ENCODE measurements around the gene MYO1H. TPM values are rescaled to one million over a fixed set of nuclear protein-coding genes. Genes with fewer than 3 reads are reported as not detected.

MYO1H gene
- total RNA-seq, 1 experiment from 2014 or later = 0.26 TPM

DNA sequence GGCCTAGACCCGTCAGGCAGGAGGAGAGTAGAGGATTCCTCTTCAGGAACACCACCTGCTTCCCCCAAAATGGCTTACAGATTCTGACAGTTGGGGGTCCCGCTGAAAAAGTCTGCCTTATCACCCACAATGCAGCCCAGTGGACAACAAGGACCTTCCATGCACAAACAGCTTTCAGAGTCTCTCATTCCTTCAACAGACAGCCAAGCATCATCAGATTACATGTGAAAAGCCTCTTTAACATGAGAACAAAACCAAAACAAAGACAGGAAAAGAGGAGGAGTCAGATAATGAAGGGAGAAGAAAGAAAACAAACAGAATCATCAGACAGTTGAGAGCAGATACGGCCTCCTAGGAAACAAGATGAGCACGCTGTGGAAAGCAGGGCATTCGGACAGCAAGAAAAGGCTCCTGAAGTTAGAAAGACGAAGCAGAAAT, 111.1 kb downstream of the MYO1H start:
- Histone ChIP-seq H4K20me1 (ENCODE audit: control insufficient read depth, insufficient read depth, insufficient read length) (peaks cover 2% of the 10 kb centered on the region), H2BK120ac (ENCODE audit: low read depth, low read length, poor library complexity, severe bottlenecking) (no peak overlapping the region), H4K91ac (ENCODE audit: insufficient read length, low read depth, low read length) (no peak overlapping the region), H3K23ac (ENCODE audit: insufficient read length, low read depth, low read length) (no peak overlapping the region), H4K8ac (replicated peaks; ENCODE audit: insufficient read length, low read depth, low read length) (no peak overlapping the region), H3K27ac (ENCODE audit: insufficient read length, low read depth, low read length) (peak overlapping the region; percentile 88), H4K5ac (ENCODE audit: insufficient read length, low read depth, low read length) (no peak overlapping the region), H3T11ph (ENCODE audit: low read length) (no peak overlapping the region), H2BK12ac (ENCODE audit: insufficient read length, low read depth, low read length) (no peak overlapping the region), H3K9ac (ENCODE audit: extremely low read depth, insufficient read length, low read length) (peak overlapping the region; percentile 51), H2BK5ac (ENCODE audit: insufficient read length, low read length) (peak overlapping the region; percentile 3), H3K23me2 (ENCODE audit: insufficient read length, low read depth, low read length, poor library complexity, severe bottlenecking) (no peaks in the 10 kb centered on the region), H3K4me1 (ENCODE audit: insufficient read depth, low read length) (peaks cover 36% of the 10 kb centered on the region; the same call in 1 of the 2 replicates), H2AFZ (ENCODE audit: low read length) (no peak overlapping the region), H3K4me2 (ENCODE audit: insufficient read depth, insufficient read length, low read length) (peak overlapping the region; percentile 34), H2BK15ac (ENCODE audit: low read depth, low read length) (no peak overlapping the region), H2BK20ac (ENCODE audit: low read depth, low read length, poor library complexity, severe bottlenecking) (no peak overlapping the region), H3K14ac (ENCODE audit: insufficient read depth, low read length) (peak overlapping the region; percentile 82), H3K56ac (ENCODE audit: insufficient read length, low read depth, low read length) (no peak overlapping the region), H3K18ac (ENCODE audit: insufficient read length, low read depth, low read length) (peak overlapping the region; percentile 63), H3K4ac (ENCODE audit: low read depth, low read length) (no peak overlapping the region; the same call in 1 of the 2 replicates), H3K79me2 (ENCODE audit: insufficient read depth, low read length) (peaks cover 5% of the 10 kb centered on the region; the same call in 1 of the 2 replicates), H3K9me3 (ENCODE audit: control insufficient read depth, low read depth, low read length) (no peaks in the 10 kb centered on the region), H3K27me3 (ENCODE audit: insufficient read depth, low read length) (no peaks in the 10 kb centered on the region), H2AK5ac (ENCODE audit: insufficient read length, low read length) (peak overlapping the region; percentile 1), H3K79me1 (ENCODE audit: insufficient read depth, low read depth, low read length, poor library complexity, severe bottlenecking) (peaks cover 6% of the 10 kb centered on the region)
- WGBS (ENCODE audit: extremely low coverage, insufficient read length, low lambda C conversion rate) = no CpG with 5 or more reads among the region's 6 CpGs
- Mint-ChIP-seq H3K4me1 (peaks cover 66 to 68% of the 10 kb centered on the region in 2 experiments), H3K27ac (peak overlapping the region; percentile 97 to 100 (median 98)), H3K27me3 (ENCODE audit: low read depth) (no peaks in the 10 kb centered on the region), H3K4me3 (peak overlapping the region; percentile 32 to 46), H3K9me3 (no peaks in the 10 kb centered on the region; a peak in 2 of 5 replicates), H3K36me3 (ENCODE audit: insufficient read depth in 1 of 3, low read depth in 3 of 3) (peaks cover 27 to 53% (median 52%) of the 10 kb centered on the region in 3 experiments; a peak in 6 of 7 replicates)
- DNase-seq = peak; percentile 80
- TF ChIP-seq, protein P1, sequence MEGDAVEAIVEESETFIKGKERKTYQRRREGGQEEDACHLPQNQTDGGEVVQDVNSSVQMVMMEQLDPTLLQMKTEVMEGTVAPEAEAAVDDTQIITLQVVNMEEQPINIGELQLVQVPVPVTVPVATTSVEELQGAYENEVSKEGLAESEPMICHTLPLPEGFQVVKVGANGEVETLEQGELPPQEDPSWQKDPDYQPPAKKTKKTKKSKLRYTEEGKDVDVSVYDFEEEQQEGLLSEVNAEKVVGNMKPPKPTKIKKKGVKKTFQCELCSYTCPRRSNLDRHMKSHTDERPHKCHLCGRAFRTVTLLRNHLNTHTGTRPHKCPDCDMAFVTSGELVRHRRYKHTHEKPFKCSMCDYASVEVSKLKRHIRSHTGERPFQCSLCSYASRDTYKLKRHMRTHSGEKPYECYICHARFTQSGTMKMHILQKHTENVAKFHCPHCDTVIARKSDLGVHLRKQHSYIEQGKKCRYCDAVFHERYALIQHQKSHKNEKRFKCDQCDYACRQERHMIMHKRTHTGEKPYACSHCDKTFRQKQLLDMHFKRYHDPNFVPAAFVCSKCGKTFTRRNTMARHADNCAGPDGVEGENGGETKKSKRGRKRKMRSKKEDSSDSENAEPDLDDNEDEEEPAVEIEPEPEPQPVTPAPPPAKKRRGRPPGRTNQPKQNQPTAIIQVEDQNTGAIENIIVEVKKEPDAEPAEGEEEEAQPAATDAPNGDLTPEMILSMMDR (conservative IDR thresholded peaks at IDR 0.05) = no peak

Data from H9 (cell line).